Panc1 (cell line): ENCODE data around the gene POLD1. TPM values are rescaled to one million over a fixed set of nuclear protein-coding genes. Genes with fewer than 3 reads are reported as not detected.

Experiments
- ATAC-seq: fragments of 200-7000 bp; cut with Tn5 transposase; 2 replicates; pipeline ENCODE4 v1.9.1; 2020; ENCODE audit warnings: mild to moderate bottlenecking, moderate library complexity
- BruUV-seq: library from RNA; stranded (reverse); fragments of 400-500 nt; replicated peaks from 2 replicates; lab custom pipeline; 2021; lab: Mats Ljungman, UMichigan
- CTCF ChIA-PET: fragments of 300-600 bp; sonication (Branson Sonifier 250); formaldehyde crosslinking; loops from one replicate; lab custom pipeline; 2022; ENCODE audit warnings: antibody characterized with exemption; lab: Charles Lee
- POLR2A ChIA-PET: fragments of 300-600 bp; sonication (Branson Sonifier 250); formaldehyde crosslinking; loops from one replicate; lab custom pipeline; 2022; ENCODE audit warnings: antibody characterized with exemption; lab: Charles Lee
- DNase-seq: peaks from one replicate; pipeline ENCODE4 v3.0.0-alpha.2; 2010; ENCODE audit warnings: low read depth, low spot score
- H3K27ac ChIP-seq: 2 replicates; pipeline ENCODE4 v1.5.1; 2011; ENCODE audit warnings: mild to moderate bottlenecking, low read length, inconsistent platforms
- H3K27me3 ChIP-seq: fragments of 200-500 bp; sonication (Bioruptor generic); 2 replicates; pipeline ENCODE4 v1.6.0; 2014; ENCODE audit warnings: low read length, inconsistent platforms; ENCODE audit not compliant: control insufficient read depth, insufficient read depth
- H3K36me3 ChIP-seq: fragments of 200-500 bp; sonication (Bioruptor generic); 2 replicates; pipeline ENCODE4 v1.5.1; 2014; ENCODE audit warnings: inconsistent platforms, mild to moderate bottlenecking, low read length, moderate library complexity; ENCODE audit not compliant: control insufficient read depth, insufficient read depth
- H3K4me1 ChIP-seq: 2 replicates; pipeline ENCODE4 v1.5.1; 2011; ENCODE audit warnings: inconsistent platforms, mild to moderate bottlenecking, low read length, moderate library complexity; ENCODE audit not compliant: control insufficient read depth, insufficient read depth
- H3K4me3 ChIP-seq, 2 experiments: 2 replicates each; pipeline ENCODE4 v1.5.1; 2011 to 2012; ENCODE audit warnings: low read depth in 2 of 2, low read length in 2 of 2, mild to moderate bottlenecking in 2 of 2, inconsistent platforms in 1 of 2, moderate library complexity in 1 of 2
- H3K9me3 ChIP-seq: fragments of 200-500 bp; sonication (Bioruptor generic); 2 replicates; pipeline ENCODE4 v1.5.1; 2014; ENCODE audit warnings: low read depth, mild to moderate bottlenecking, inconsistent platforms, low read length, moderate library complexity; ENCODE audit not compliant: control insufficient read depth, insufficient read depth
- POLR2AphosphoS5 ChIP-seq: IDR thresholded peaks from 2 replicates; pipeline ENCODE4 v1.6.1; 2012; ENCODE audit warnings: mild to moderate bottlenecking, low read depth, low read length, moderate library complexity
- REST ChIP-seq, 2 experiments: IDR thresholded peaks; 2 replicates each; pipeline ENCODE4 v1.6.1; 2011 to 2012; ENCODE audit warnings: low read depth in 2 of 2, control low read depth in 1 of 2, low read length in 1 of 2, mild to moderate bottlenecking in 1 of 2, moderate library complexity in 1 of 2; ENCODE audit not compliant: insufficient read depth in 1 of 2
- SIN3A ChIP-seq: IDR thresholded peaks from 2 replicates; pipeline ENCODE4 v1.6.1; 2012; ENCODE audit warnings: low read depth, mild to moderate bottlenecking, low read length, moderate library complexity, borderline replicate concordance; ENCODE audit not compliant: insufficient read depth
- TCF7L2 ChIP-seq: IDR thresholded peaks from 2 replicates; pipeline ENCODE4 v1.6.1; 2011; ENCODE audit warnings: mild to moderate bottlenecking, low read depth, low read length, inconsistent platforms
- in situ Hi-C: cut with HindIII; loops from 2 replicates; pipeline ENCODE4 v1.10.0; 2016; ENCODE audit warnings: low sequenced_read_pairs, low pct_unique_long_range_greater_than_20kb
- intact Hi-C: fragments of 100-400 bp; cut with micrococcal nuclease; formaldehyde crosslinking; loops from one replicate; pipeline ENCODE4 v1.10.0; 2022; ENCODE audit not compliant: unreplicated experiment
- total RNA-seq: library from RNA; stranded (reverse); gene quantifications from one replicate; pipeline ENCODE4 v1.2.1, GENCODE V29; 2021; ENCODE audit not compliant: unreplicated experiment
- TF ChIP-seq, protein P1 (sequence below): fragments of 450-650 bp; IDR thresholded peaks from 2 replicates; pipeline ENCODE4 v1.5.1; 2017; ENCODE audit warnings: mild to moderate bottlenecking

The POLD1 gene
- total RNA-seq, 1 experiment from 2014 or later, result 71.7 TPM

DNA sequence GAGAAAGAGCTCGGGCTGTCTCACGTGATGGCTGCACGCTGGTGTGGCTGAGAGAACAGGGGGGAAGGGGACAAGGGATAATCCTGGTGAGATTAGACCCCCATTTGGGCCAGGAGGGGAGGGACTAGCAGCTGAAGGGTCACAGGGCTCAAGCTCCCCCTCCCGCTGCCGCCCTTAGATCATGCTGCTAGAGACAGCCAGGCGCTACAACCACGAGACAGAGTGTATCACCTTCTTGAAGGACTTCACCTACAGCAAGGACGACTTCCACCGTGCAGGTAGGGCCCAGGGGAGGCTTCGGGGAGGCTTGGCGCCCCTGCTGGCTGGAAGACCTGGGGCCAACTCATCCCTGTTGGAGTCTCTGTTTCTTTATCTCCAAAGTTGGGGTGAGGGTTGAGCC is 4.5 kb upstream of the POLD1 start:
- no peak for DNase-seq
- peaks cover 4% of the 10 kb centered on the region for H3K4me1 ChIP-seq
- TF ChIP-seq TCF7L2, result no peak
- TF ChIP-seq POLR2AphosphoS5, result no peak
- no peak for TF ChIP-seq SIN3A
- no peak for TF ChIP-seq REST (IDR thresholded peaks at IDR 0.05; ENCODE audit: insufficient read depth in 1 of 2, low read depth in 2 of 2, low read length in 1 of 2)
- TF ChIP-seq, protein P1, sequence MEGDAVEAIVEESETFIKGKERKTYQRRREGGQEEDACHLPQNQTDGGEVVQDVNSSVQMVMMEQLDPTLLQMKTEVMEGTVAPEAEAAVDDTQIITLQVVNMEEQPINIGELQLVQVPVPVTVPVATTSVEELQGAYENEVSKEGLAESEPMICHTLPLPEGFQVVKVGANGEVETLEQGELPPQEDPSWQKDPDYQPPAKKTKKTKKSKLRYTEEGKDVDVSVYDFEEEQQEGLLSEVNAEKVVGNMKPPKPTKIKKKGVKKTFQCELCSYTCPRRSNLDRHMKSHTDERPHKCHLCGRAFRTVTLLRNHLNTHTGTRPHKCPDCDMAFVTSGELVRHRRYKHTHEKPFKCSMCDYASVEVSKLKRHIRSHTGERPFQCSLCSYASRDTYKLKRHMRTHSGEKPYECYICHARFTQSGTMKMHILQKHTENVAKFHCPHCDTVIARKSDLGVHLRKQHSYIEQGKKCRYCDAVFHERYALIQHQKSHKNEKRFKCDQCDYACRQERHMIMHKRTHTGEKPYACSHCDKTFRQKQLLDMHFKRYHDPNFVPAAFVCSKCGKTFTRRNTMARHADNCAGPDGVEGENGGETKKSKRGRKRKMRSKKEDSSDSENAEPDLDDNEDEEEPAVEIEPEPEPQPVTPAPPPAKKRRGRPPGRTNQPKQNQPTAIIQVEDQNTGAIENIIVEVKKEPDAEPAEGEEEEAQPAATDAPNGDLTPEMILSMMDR, result no peak
- intact Hi-C loops, result no loop called here
- in situ Hi-C loops, result no loop called here
- no peaks in the 10 kb centered on the region for H3K36me3 ChIP-seq
- no peaks in the 10 kb centered on the region for H3K9me3 ChIP-seq
- H3K27me3 ChIP-seq, result no peaks in the 10 kb centered on the region
- BruUV-seq, result no TSS peak
- ATAC-seq, result no peak
- ChIA-PET CTCF (no interaction called here), POLR2A (no interaction called here)
- H3K27ac ChIP-seq, result no peak overlapping the region
- no peak overlapping the region for H3K4me3 ChIP-seq

- Histone ChIP-seq H3K4me3 (no peak overlapping the region), H3K27me3 (no peaks in the 10 kb centered on the region), H3K9me3 (no peaks in the 10 kb centered on the region), H3K27ac (no peak overlapping the region), H3K4me1 (peaks cover 4% of the 10 kb centered on the region), H3K36me3 (no peaks in the 10 kb centered on the region)
- in situ Hi-C loops, result no loop called here
- DNase-seq (no peak), ATAC-seq (no peak)
- TF ChIP-seq POLR2AphosphoS5 (no peak), TCF7L2 (no peak), REST (IDR thresholded peaks at IDR 0.05; ENCODE audit: insufficient read depth in 1 of 2, low read depth in 2 of 2, low read length in 1 of 2) (no peak), SIN3A (no peak)
- TF ChIP-seq, protein P1, result no peak
- ChIA-PET CTCF (no interaction called here), POLR2A (no interaction called here)
- intact Hi-C loops, result no loop called here
- no TSS peak for BruUV-seq
These were observed 4.0 kb upstream of the POLD1 start for GRCh38 chr19:50380137-50380536.
